ENCODE measurements around the gene ANO9. TPM values are rescaled to one million over a fixed set of nuclear protein-coding genes. Genes with fewer than 3 reads are reported as not detected.
"Not testable (repeated sequence)": the region's sequence is repeated elsewhere in the genome, so short reads cannot be mapped to it uniquely, and the experiment has no call there.

ANO9 gene
- polyA plus RNA-seq, 5 donors, result 4.5 to 9.0 (median 6.8) TPM

- not testable (repeated sequence) for DNase-seq
Measured at GRCh38 chr11:434999-435740, 6.6 kb downstream of the ANO9 start.

- DNase-seq, result no peak
Measured at GRCh38 chr11:434496-434895, 7.3 kb downstream of the ANO9 start.

GRCh38 chr11:433641-434040 is 8.2 kb downstream of the ANO9 start:
- no peak for DNase-seq

- no peak for DNase-seq
Measured at GRCh38 chr11:433111-433510, 8.7 kb downstream of the ANO9 start.

- DNase-seq, result no peak
Measured at GRCh38 chr11:432501-433100, 9.2 kb downstream of the ANO9 start.

- no peak for DNase-seq
Measured at GRCh38 chr11:431921-432320, 9.9 kb downstream of the ANO9 start.

- no peak for DNase-seq
Measured at GRCh38 chr11:429931-430456, 11.8 kb downstream of the ANO9 start.

GRCh38 chr11:429391-429790 is 12.4 kb downstream of the ANO9 start:
- no peak for DNase-seq

- no peak for DNase-seq
Measured at GRCh38 chr11:428295-428694, 13.5 kb downstream of the ANO9 start.

GRCh38 chr11:426851-427250 is 15.0 kb downstream of the ANO9 start:
- DNase-seq, result no peak

- DNase-seq, result no peak
Measured at GRCh38 chr11:425301-425700, 16.5 kb downstream of the ANO9 start.

- DNase-seq, result not testable (repeated sequence)
Measured at GRCh38 chr11:424766-425165, 17.0 kb downstream of the ANO9 start.

GRCh38 chr11:424232-424631 is 17.6 kb downstream of the ANO9 start:
- no peak for DNase-seq

- no peak for DNase-seq
Measured at GRCh38 chr11:422249-422656, 19.6 kb downstream of the ANO9 start.

GRCh38 chr11:420911-421321 is 20.9 kb downstream of the ANO9 start:
- DNase-seq, result no peak

GRCh38 chr11:420054-420910 is 21.5 kb downstream of the ANO9 start:
- DNase-seq, result no peak

GRCh38 chr11:419248-420005 is 22.4 kb downstream of the ANO9 start:
- no peak for DNase-seq

GRCh38 chr11:418343-419247 is 23.2 kb downstream of the ANO9 start:
- no peak for DNase-seq

GRCh38 chr11:417652-418342 is 24.0 kb downstream of the ANO9 start:
- no peak for DNase-seq

Measured in right lung (tissue), 5 donors.